ENCODE results near the gene IL13RA1.
"Not testable (repeated sequence)": the region's sequence is repeated elsewhere in the genome, so short reads cannot be mapped to it uniquely, and the experiment has no call there.

The IL13RA1 gene

GRCh38 chrX:118795528-118796280 is 68.3 kb downstream of the IL13RA1 start:
- Mint-ChIP-seq H3K27me3 (peaks cover 4% of the 10 kb centered on the region), H3K4me1 (ENCODE audit: low read depth) (no peaks in the 10 kb centered on the region), H3K27ac (no peak overlapping the region), H3K36me3 (ENCODE audit: low read depth) (no peaks in the 10 kb centered on the region), H3K4me3 (no peak overlapping the region), H3K9me3 (no peaks in the 10 kb centered on the region)

- Mint-ChIP-seq H3K4me1 (ENCODE audit: low read depth) (no peaks in the 10 kb centered on the region), H3K4me3 (no peak overlapping the region), H3K27ac (no peak overlapping the region), H3K27me3 (peaks cover 5% of the 10 kb centered on the region), H3K9me3 (no peaks in the 10 kb centered on the region), H3K36me3 (ENCODE audit: low read depth) (no peaks in the 10 kb centered on the region)
Observed at GRCh38 chrX:118802857-118803256, 75.5 kb downstream of the IL13RA1 start.

- Mint-ChIP-seq H3K4me1 (ENCODE audit: low read depth) (no peaks in the 10 kb centered on the region), H3K4me3 (no peak overlapping the region), H3K36me3 (ENCODE audit: low read depth) (no peaks in the 10 kb centered on the region), H3K9me3 (no peaks in the 10 kb centered on the region), H3K27ac (no peak overlapping the region), H3K27me3 (peaks cover 9% of the 10 kb centered on the region)
Observed at GRCh38 chrX:118807151-118808017, 80.0 kb downstream of the IL13RA1 start.

- H3K27me3 Mint-ChIP-seq; H3K36me3 Mint-ChIP-seq (ENCODE audit: low read depth); H3K9me3 Mint-ChIP-seq; H3K27ac Mint-ChIP-seq; H3K4me3 Mint-ChIP-seq; H3K4me1 Mint-ChIP-seq (ENCODE audit: low read depth): not testable (repeated sequence)
Observed at GRCh38 chrX:118817257-118817656, 89.9 kb downstream of the IL13RA1 start.

- Mint-ChIP-seq H3K27ac (no peak within 1 kb of the TSS), H3K9me3 (no peaks in the 10 kb centered on the region), H3K4me1 (ENCODE audit: low read depth) (peaks cover 24% of the 10 kb centered on the region), H3K27me3 (peaks cover 46% of the 10 kb centered on the region), H3K4me3 (peak within 1 kb of the TSS; percentile 64), H3K36me3 (ENCODE audit: low read depth) (no peaks in the 10 kb centered on the region)
Observed at GRCh38 chrX:118823263-118824172, 96.1 kb downstream of the IL13RA1 start, which contains the start of gene ZCCHC12. Gene ZCCHC12 (plus strand): TSS chrX:118823824. CDS start chrX:118825245, 1,421 bp downstream.

- no peaks in the 10 kb centered on the region for H3K36me3 Mint-ChIP-seq (ENCODE audit: low read depth)
- peak overlapping the region; percentile 64 for H3K4me3 Mint-ChIP-seq
- peaks cover 50% of the 10 kb centered on the region for H3K27me3 Mint-ChIP-seq
- no peak overlapping the region for H3K27ac Mint-ChIP-seq
- H3K9me3 Mint-ChIP-seq: no peaks in the 10 kb centered on the region
- H3K4me1 Mint-ChIP-seq (ENCODE audit: low read depth): peaks cover 24% of the 10 kb centered on the region
Observed at GRCh38 chrX:118824173-118824730, 96.8 kb downstream of the IL13RA1 start.

GRCh38 chrX:118825227-118825626 is 97.8 kb downstream of the IL13RA1 start:
- Mint-ChIP-seq H3K4me1 (ENCODE audit: low read depth) (peaks cover 24% of the 10 kb centered on the region), H3K4me3 (no peak overlapping the region), H3K27me3 (peaks cover 54% of the 10 kb centered on the region), H3K9me3 (no peaks in the 10 kb centered on the region), H3K36me3 (ENCODE audit: low read depth) (no peaks in the 10 kb centered on the region), H3K27ac (no peak overlapping the region)

- Mint-ChIP-seq H3K4me3 (peak overlapping the region; percentile 26), H3K27me3 (peaks cover 4% of the 10 kb centered on the region), H3K36me3 (ENCODE audit: low read depth) (no peaks in the 10 kb centered on the region), H3K9me3 (no peaks in the 10 kb centered on the region), H3K4me1 (ENCODE audit: low read depth) (no peaks in the 10 kb centered on the region), H3K27ac (no peak overlapping the region)
Observed at GRCh38 chrX:118839334-118839958, 112.0 kb downstream of the IL13RA1 start.
